NCI-H2196 treated with DMSO at 0.1 percent for 48 hours (cell line): ENCODE measurements around the gene STK39.
"Not testable (repeated sequence)": the region's sequence is repeated elsewhere in the genome, so short reads cannot be mapped to it uniquely, and the experiment has no call there.

Experiments used
- DNase-seq: peaks from one replicate; lab custom pipeline; 2025; ENCODE audit not compliant: unreplicated experiment; lab: John Stamatoyannopoulos, UW

The STK39 gene

GRCh38 chr2:168247341-168248261 lies at the start of gene STK39:
STK39 (minus strand) TSS chr2:168247595; CDS start chr2:168247435, 160 bp downstream.
- DNase-seq = peak; percentile 42

GRCh38 chr2:168295051-168295450 lies 47.7 kb upstream of the STK39 start:
- no peak for DNase-seq

GRCh38 chr2:168294409-168294808 lies 47.0 kb upstream of the STK39 start:
- DNase-seq = no peak

GRCh38 chr2:168293766-168294165 lies 46.4 kb upstream of the STK39 start:
- no peak for DNase-seq

- no peak for DNase-seq
Measured at GRCh38 chr2:168290391-168290790, 43.0 kb upstream of the STK39 start.

GRCh38 chr2:168289880-168290279 lies 42.5 kb upstream of the STK39 start:
- DNase-seq = no peak

- DNase-seq = no peak
Measured at GRCh38 chr2:168286535-168286934, 39.1 kb upstream of the STK39 start.

- DNase-seq = no peak
Measured at GRCh38 chr2:168278424-168278888, 31.1 kb upstream of the STK39 start.

GRCh38 chr2:168277276-168277675 lies 29.9 kb upstream of the STK39 start:
- DNase-seq = no peak

- DNase-seq = no peak
Measured at GRCh38 chr2:168272225-168272624, 24.8 kb upstream of the STK39 start.

GRCh38 chr2:168262926-168263325 lies 15.5 kb upstream of the STK39 start:
- DNase-seq = not testable (repeated sequence)

- DNase-seq = peak; percentile 35
Measured at GRCh38 chr2:168256448-168256847, 9.1 kb upstream of the STK39 start.

- DNase-seq = no peak
Measured at GRCh38 chr2:168255866-168256265, 8.5 kb upstream of the STK39 start.

GRCh38 chr2:168255103-168255502 lies 7.7 kb upstream of the STK39 start:
- no peak for DNase-seq

- no peak for DNase-seq
Measured at GRCh38 chr2:168254158-168254935, 7.0 kb upstream of the STK39 start.

GRCh38 chr2:168253379-168253778 lies 6.0 kb upstream of the STK39 start:
- no peak for DNase-seq

- no peak for DNase-seq
Measured at GRCh38 chr2:168252976-168253375, 5.6 kb upstream of the STK39 start.

- no peak for DNase-seq
Measured at GRCh38 chr2:168246483-168247340, 683 bp downstream of the STK39 start.

- DNase-seq = no peak
Measured at GRCh38 chr2:168246072-168246482, 1.3 kb downstream of the STK39 start.

- no peak for DNase-seq
Measured at GRCh38 chr2:168245074-168245825, 2.1 kb downstream of the STK39 start.
